ENCODE measurements around the gene BABAM2. TPM values are rescaled to one million over a fixed set of nuclear protein-coding genes. Genes with fewer than 3 reads are reported as not detected.

Gene BABAM2
- total RNA-seq, 1 experiment from 2014 or later: 27.1 TPM

GRCh38 chr2:27857417-27858172 lies 32.9 kb upstream of the BABAM2 start:
- H3K4me1 Mint-ChIP-seq: no peaks in the 10 kb centered on the region
- Histone ChIP-seq H2BK20ac (ENCODE audit: low read depth, low read length, poor library complexity, severe bottlenecking) (no peak overlapping the region), H2BK15ac (ENCODE audit: low read depth, low read length) (no peak overlapping the region), H4K8ac (replicated peaks; ENCODE audit: insufficient read length, low read depth, low read length) (no peak overlapping the region), H3K9ac (ENCODE audit: extremely low read depth, insufficient read length, low read length) (no peak overlapping the region), H4K20me1 (ENCODE audit: control insufficient read depth, insufficient read depth, insufficient read length) (no peaks in the 10 kb centered on the region), H3K18ac (ENCODE audit: insufficient read length, low read depth, low read length) (no peak overlapping the region), H3K79me2 (ENCODE audit: insufficient read depth, low read length) (no peaks in the 10 kb centered on the region), H3T11ph (ENCODE audit: low read length) (no peak overlapping the region), H3K23me2 (ENCODE audit: insufficient read length, low read depth, low read length, poor library complexity, severe bottlenecking) (no peaks in the 10 kb centered on the region), H3K4ac (ENCODE audit: low read depth, low read length) (no peak overlapping the region), H3K79me1 (ENCODE audit: insufficient read depth, low read depth, low read length, poor library complexity, severe bottlenecking) (no peaks in the 10 kb centered on the region), H4K5ac (ENCODE audit: insufficient read length, low read depth, low read length) (no peak overlapping the region), H4K91ac (ENCODE audit: insufficient read length, low read depth, low read length) (no peak overlapping the region), H2BK12ac (ENCODE audit: insufficient read length, low read depth, low read length) (no peak overlapping the region), H3K56ac (ENCODE audit: insufficient read length, low read depth, low read length) (no peak overlapping the region), H3K14ac (ENCODE audit: insufficient read depth, low read length) (no peak overlapping the region), H2AK5ac (ENCODE audit: insufficient read length, low read length) (no peak overlapping the region), H3K27ac (ENCODE audit: insufficient read length, low read depth, low read length) (no peak overlapping the region), H3K23ac (ENCODE audit: insufficient read length, low read depth, low read length) (no peak overlapping the region), H2AFZ (ENCODE audit: low read length) (no peak overlapping the region), H2BK120ac (ENCODE audit: low read depth, low read length, poor library complexity, severe bottlenecking) (no peak overlapping the region), H3K27me3 (ENCODE audit: insufficient read depth, low read length) (peaks cover 3% of the 10 kb centered on the region; the same call in 1 of the 2 replicates), H3K9me3 (ENCODE audit: control insufficient read depth, low read depth, low read length) (no peaks in the 10 kb centered on the region), H2BK5ac (ENCODE audit: insufficient read length, low read length) (no peak overlapping the region), H3K4me2 (ENCODE audit: insufficient read depth, insufficient read length, low read length) (no peak overlapping the region), H3K4me1 (ENCODE audit: insufficient read depth, low read length) (no peaks in the 10 kb centered on the region)
- peaks cover 17 to 23% of the 10 kb centered on the region in 2 experiments for H3K9me3 Mint-ChIP-seq
- no peaks in the 10 kb centered on the region; a peak in 3 of 7 replicates for H3K36me3 Mint-ChIP-seq (ENCODE audit: insufficient read depth in 1 of 3, low read depth in 3 of 3)
- H3K27ac Mint-ChIP-seq: no peak overlapping the region
- no peak overlapping the region for H3K4me3 Mint-ChIP-seq
- no peak for DNase-seq
- WGBS (ENCODE audit: extremely low coverage, insufficient read length, low lambda C conversion rate): no CpG with 5 or more reads among the region's 4 CpGs
- peaks cover 27% of the 10 kb centered on the region for H3K27me3 Mint-ChIP-seq (ENCODE audit: low read depth)
- TF ChIP-seq CTCF (conservative IDR thresholded peaks at IDR 0.05): no peak

Data from H9 (cell line).